Measurements from ENCODE around the gene LDB1. TPM values are rescaled to one million over a fixed set of nuclear protein-coding genes. Genes with fewer than 3 reads are reported as not detected.

LDB1 gene
- total and polyA plus RNA-seq, 4 donors = 2.4 to 51.9 (median 10.3) TPM

GRCh38 chr10:102134416-102134815 is 14.2 kb upstream of the LDB1 start (continued):
- TF ChIP-seq REST (IDR thresholded peaks at IDR 0.05) (no peak), MAX (IDR thresholded peaks at IDR 0.05) (no peak), ZBTB33 (IDR thresholded peaks at IDR 0.05) (no peak), TAF1 (conservative IDR thresholded peaks at IDR 0.05) (no peak)

- Histone ChIP-seq H3K4me1 (ENCODE audit: control insufficient read depth in 4 of 4, insufficient read depth in 4 of 4, low read length in 3 of 4) (peaks cover 0 to 17% (median 12%) of the 10 kb centered on the region in 4 donors), H3K9me3 (ENCODE audit: control insufficient read depth in 4 of 4, low read length in 3 of 4) (no peaks in the 10 kb centered on the region), H3K27ac (ENCODE audit: low read depth in 1 of 2, low read length in 2 of 2) (peak overlapping the region; percentile 95 to 96), H3K36me3 (ENCODE audit: control insufficient read depth in 4 of 4, insufficient read depth in 3 of 4, low read depth in 1 of 4, low read length in 3 of 4) (peaks cover 2 to 11% (median 6%) of the 10 kb centered on the region in 4 donors), H3K9ac (ENCODE audit: low read depth in 1 of 2, low read length in 2 of 2) (peak overlapping the region; percentile 69 to 97), H3K27me3 (ENCODE audit: control insufficient read depth in 4 of 4, insufficient read depth in 4 of 4, low read length in 3 of 4) (no peaks in the 10 kb centered on the region), H3K4me3 (ENCODE audit: low read depth in 1 of 3, low read length in 3 of 3) (peak overlapping the region; percentile 79 to 87 (median 86))
- DNase-seq (ENCODE audit: low spot score) = peak; percentile 68
- 2% methylated on average over 48 of the region's 48 CpGs for WGBS
- TF ChIP-seq HNF4A (conservative IDR thresholded peaks at IDR 0.05) = peak in 1 of 2 donors; percentile 30
- TF ChIP-seq YY1 (IDR thresholded peaks at IDR 0.05) = no peak
Measured at GRCh38 chr10:102133373-102134195, 13.4 kb upstream of the LDB1 start.

- H3K4me1 ChIP-seq (ENCODE audit: control insufficient read depth in 4 of 4, insufficient read depth in 4 of 4, low read length in 3 of 4) = peaks cover 0 to 17% (median 12%) of the 10 kb centered on the region in 4 donors
- peak within 1 kb of the TSS; percentile 79 to 87 (median 86) for H3K4me3 ChIP-seq (ENCODE audit: low read depth in 1 of 3, low read length in 3 of 3)
- peak within 1 kb of the TSS; percentile 95 to 96 for H3K27ac ChIP-seq (ENCODE audit: low read depth in 1 of 2, low read length in 2 of 2)
- H3K27me3 ChIP-seq (ENCODE audit: control insufficient read depth in 4 of 4, insufficient read depth in 4 of 4, low read length in 3 of 4) = no peaks in the 10 kb centered on the region
- H3K9ac ChIP-seq (ENCODE audit: low read depth in 1 of 2, low read length in 2 of 2) = peak within 1 kb of the TSS; percentile 75 to 97
- DNase-seq (ENCODE audit: low spot score) = peak; percentile 95
- WGBS = under 1% methylated on average over 64 of the region's 64 CpGs
- H3K36me3 ChIP-seq (ENCODE audit: control insufficient read depth in 4 of 4, insufficient read depth in 3 of 4, low read depth in 1 of 4, low read length in 3 of 4) = peaks cover 0 to 3% (median under 1%) of the 10 kb centered on the region in 4 donors
- no peaks in the 10 kb centered on the region for H3K9me3 ChIP-seq (ENCODE audit: control insufficient read depth in 4 of 4, low read length in 3 of 4)
- no peak for TF ChIP-seq EGR1 (IDR thresholded peaks at IDR 0.05; ENCODE audit: low read depth in 2 of 2)
- no peak for TF ChIP-seq FOXA1 (IDR thresholded peaks at IDR 0.05)
- peak; percentile 78 for TF ChIP-seq SP1 (IDR thresholded peaks at IDR 0.05)
- TF ChIP-seq TAF1 (conservative IDR thresholded peaks at IDR 0.05) = peak; percentile 67
- peak; percentile 91 for TF ChIP-seq CTCF (IDR thresholded peaks at IDR 0.05; ENCODE audit: low read depth, low read length, missing input control)
- no peak for TF ChIP-seq JUND (IDR thresholded peaks at IDR 0.05)
- TF ChIP-seq ATF3 (IDR thresholded peaks at IDR 0.05) = no peak
- no peak for TF ChIP-seq HNF4G (IDR thresholded peaks at IDR 0.05)
- peak; percentile 15 for TF ChIP-seq REST (IDR thresholded peaks at IDR 0.05)
- TF ChIP-seq HNF4A (conservative IDR thresholded peaks at IDR 0.05) = peak; percentile 46 to 51
- TF ChIP-seq NR2F2 (IDR thresholded peaks at IDR 0.05) = peak; percentile 80
- TF ChIP-seq MAX (IDR thresholded peaks at IDR 0.05) = peak; percentile 9
Measured at GRCh38 chr10:102132563-102133372, 12.6 kb upstream of the LDB1 start, which contains the start of gene PPRC1. Gene PPRC1, plus strand, starts transcription at chr10:102133040. Its CDS starts 29 bp downstream, at chr10:102133069.

Data from liver (tissue), 9 donors.